Measurements from ENCODE around the gene CDCA4.

The CDCA4 gene

DNA sequence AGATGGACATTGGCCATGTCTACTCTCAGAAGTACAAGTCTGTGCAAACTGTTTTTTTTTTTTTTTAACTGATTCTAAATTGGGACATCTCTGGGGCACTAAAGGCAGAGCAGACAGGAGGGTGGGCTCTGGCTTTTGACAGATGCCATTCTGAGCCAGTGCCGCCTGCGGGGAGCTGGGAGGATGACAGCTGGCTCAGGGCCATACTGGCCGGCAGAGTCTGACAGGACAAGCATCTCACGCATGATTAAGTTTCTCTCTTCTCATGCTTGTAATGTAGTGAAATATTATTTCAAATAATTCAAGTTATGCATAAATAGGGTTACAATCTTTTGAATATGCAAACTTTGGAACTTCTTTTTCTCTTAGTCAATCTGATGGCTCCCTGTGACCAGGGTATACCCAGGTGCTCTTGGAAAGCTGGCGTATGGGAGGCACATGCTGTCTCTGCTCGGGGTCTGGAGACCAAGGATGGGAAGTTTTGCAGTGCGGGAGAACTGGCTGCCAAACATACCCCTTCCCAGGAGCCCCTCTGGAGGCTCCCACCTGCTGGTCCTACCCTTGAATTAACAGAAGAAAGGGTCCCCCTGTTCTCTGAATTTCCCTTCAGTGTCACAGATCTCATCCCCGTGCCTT is 7.6 kb downstream of the CDCA4 start:
- DNase-seq (ENCODE audit: low read depth), result no peak

DNA sequence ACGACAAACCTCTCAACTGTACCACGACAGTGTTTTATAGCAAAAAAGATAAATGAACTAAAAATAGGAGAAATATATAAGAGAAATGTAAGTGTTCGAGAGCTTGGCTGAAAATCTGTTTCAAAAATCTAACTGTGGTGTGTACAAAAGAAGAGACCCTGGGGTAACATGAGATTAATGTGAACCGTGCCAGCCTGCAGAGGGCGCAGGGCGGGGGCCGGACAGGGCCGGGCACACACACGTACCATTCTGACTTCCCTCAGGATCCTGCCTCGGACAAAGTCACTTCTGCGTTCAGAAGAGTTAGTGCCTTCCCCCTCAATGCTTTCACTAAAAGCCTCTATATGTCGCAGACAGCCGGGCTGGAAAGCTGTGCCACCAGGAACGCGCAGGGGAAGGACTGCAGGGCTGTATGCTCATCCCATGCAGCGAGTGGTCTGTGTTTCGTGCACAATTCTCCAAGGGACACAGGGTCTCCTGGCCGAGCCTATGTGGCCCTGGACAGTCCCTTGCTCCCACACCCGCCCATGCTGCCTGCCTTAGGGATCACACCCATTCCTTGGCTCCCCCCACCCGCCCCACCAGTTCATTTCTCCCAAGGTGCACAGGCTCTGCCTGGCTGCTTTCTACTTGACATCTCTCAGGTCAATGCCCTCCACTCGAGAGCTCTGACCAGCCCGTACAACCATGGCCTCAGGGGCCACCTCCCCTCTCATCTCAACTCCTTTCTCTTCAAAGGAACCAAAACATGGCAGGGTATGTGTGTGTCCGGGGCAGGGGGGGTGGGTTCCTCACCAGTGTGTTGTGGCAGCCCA is 8.5 kb downstream of the CDCA4 start:
- DNase-seq (ENCODE audit: low read depth), result no peak

GRCh38 chr14:105011312-105011990 is 9.4 kb downstream of the CDCA4 start:
- DNase-seq (ENCODE audit: low read depth), result no peak

DNA sequence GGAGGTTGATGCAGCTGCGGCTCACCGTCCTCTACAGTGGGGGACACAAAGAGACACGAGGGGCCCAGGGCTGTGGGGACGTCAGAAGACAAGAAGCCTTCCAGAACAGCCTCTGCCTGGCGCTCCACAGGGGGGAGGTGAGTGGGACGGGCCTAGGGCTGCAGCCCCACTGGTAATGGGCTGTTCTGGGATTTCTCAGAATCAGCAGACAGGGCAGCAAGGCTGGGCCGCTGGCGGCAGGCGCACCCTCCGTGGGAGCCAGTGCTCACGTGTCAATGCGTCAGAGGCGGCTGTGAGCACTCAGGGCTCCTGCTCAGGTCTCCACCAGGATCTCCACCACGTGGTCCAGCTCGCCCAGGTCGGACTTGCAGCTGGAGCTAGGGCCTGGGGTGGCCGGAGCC is 10.0 kb downstream of the CDCA4 start:
- DNase-seq (ENCODE audit: low read depth), result no peak

GRCh38 chr14:105010106-105010505 is 10.8 kb downstream of the CDCA4 start:
- no peak for DNase-seq (ENCODE audit: low read depth)

DNA sequence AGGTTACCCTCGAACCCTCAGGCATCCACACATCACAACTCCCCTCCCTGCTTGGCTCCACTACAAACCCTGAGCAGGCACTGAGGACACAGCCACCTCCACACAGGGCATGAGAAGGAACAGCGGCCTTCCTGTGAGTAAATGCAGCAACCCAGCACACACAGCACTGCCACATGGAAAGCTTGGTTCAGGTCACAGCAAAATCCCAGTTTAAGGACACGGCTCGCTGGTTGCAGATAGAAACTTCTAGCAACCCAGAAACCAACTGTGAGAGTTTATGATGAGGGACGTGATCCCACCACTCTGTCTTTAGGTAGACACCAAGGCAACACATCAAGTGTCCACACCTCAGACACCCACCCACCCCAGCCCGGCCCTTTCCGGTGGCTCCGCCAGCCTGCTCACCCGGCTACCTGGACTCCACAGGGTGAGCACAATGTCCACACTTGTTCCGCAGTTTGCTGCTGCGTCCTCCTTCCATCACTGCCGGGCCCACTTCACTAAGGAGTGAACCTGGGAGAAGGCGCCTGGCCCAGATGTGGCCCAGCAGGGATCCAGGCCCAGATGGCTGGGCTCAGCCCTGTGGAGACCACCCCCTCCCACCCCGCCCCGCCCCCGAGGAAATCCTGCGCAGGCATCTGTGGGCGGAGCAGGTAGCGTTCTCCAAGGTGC is 13.2 kb downstream of the CDCA4 start:
- no peak for DNase-seq (ENCODE audit: low read depth)

- DNase-seq (ENCODE audit: low read depth), result no peak
Observed at GRCh38 chr14:105006831-105007592, 13.9 kb downstream of the CDCA4 start.

DNA sequence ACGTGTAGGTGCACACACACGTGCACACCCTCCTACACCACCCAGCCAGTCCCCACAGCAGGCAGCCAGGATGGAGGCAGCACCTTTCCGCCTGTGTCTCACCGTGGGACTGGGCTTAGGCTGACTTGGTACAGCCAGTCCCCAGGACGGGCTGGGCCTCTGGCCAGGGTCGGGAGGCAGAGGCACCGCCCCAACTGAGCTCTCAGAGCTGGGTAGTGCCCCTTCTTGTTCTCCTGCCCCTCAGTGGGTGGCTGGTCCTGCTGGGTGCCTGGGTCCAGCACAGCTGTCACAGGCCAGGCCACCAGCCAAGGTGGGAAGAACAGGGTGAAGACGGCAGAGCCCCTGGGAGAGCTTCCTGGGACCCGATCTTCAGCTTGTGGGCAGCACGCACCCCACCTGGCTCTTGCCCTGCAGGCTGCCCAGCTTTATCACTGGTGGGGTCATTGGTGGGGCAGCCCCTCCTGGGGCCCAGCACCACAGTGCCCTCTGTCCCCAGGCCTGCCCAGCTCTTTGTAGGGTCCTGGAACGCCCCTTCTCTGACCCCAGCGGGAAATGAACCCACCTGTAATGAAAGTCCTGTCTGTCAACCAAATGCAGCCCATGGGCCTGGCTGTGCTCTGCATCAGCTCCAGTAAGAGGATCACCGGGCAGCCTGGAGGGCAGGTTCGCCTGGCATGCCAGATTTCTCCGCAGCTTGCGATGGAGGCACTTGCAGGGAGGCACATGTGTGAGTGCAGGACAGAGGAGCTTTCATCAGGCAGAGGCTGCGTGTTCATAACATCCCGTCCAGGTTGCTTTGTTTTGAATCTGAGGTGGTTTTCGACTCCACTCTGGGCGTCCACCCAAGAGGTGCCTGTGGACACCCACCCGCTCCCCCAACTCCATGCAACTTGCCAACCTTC is 14.7 kb downstream of the CDCA4 start:
- no peak for DNase-seq (ENCODE audit: low read depth)

DNA sequence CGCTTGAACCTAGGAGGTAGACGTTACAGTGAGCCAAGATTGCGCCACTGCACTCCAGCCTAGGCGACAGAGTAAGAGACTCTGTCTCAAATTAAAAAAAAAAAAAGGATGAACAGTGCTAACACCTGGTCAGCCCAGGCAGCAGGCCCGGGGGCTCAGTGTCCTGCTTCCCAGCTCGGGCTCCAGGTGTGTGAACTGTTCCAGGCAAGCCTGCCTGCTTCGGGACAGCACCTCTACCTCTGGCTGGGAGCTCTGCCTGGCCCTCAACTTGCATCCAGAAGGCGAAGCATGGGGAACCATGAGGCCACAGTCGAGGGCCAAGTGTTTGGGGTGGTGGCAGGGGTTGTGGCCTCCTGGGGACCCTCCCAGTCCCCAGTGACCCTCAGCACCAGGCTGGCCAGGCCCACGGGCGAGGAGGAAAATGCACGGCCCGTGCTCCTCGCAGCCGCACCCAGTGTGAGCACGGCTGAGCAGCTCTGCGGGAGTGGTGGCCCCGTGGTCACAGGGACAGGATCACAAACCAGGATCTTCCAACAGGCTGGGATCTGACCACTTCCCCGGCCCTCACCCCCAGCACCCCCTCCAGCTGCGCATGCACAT is 15.5 kb downstream of the CDCA4 start:
- DNase-seq (ENCODE audit: low read depth), result no peak

DNA sequence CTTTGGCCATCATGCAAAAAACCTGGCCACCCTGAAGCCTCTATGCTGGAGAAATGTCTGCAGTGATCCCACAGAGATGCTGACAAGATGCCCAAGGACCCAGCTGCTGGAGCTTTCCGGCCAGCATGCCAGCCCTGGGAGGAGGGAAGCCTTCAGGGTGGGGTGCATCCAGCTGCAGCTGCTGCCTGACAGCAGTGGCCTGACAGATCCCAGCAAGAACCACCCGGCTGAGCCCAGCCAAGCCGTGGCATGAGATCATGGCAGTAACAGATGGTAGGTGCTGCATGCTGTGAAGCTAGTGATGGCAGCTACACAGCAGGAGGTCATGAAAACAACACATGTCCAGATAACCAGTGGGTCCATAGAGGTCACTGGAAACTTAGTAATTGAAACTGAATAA is 21.5 kb downstream of the CDCA4 start:
- DNase-seq (ENCODE audit: low read depth), result no peak

- no peak for DNase-seq (ENCODE audit: low read depth)
Observed at GRCh38 chr14:104998801-104999200, 22.1 kb downstream of the CDCA4 start.

DNA sequence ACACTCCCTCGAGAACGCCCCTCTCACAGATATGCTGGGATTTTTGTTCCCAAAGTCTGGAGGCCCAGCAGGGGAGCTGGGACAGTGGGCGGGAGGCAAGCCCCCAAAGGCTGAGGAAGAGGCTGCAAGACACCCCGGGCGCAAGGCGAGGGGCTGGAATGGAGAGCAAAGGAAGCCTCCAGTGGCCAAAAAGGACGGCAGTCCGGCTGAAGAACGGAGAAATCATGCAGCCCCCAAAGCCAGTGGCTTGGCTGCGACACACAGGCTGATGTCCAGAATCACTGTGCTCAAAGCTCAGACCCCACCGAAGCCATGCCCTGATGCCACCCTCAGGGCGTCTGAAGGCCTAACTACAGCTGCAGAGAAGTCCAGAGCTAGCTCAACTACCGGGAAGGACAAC is 24.4 kb downstream of the CDCA4 start:
- DNase-seq (ENCODE audit: low read depth), result no peak

DNA sequence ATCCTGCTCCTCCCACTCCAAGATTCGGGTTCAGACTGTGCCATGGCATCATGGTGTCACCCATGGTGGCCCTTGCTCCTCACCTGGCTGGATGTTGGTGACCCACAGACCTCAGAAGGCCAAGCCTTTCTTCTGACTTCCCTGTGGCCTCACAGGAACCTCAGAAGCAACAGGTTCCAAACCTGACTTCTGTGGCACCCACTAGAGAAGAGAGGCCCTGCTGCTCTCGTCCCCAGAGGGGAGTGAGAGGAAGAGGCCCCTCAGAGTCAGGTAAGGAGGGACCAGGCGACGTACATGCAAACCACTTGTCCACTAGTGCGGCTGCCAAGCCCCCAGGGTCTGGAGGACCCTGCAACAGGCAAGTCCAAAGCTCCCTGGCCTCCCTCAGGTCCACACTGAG is 24.9 kb downstream of the CDCA4 start:
- DNase-seq (ENCODE audit: low read depth), result no peak

GRCh38 chr14:104994978-104995377 is 25.9 kb downstream of the CDCA4 start:
- no peak for DNase-seq (ENCODE audit: low read depth)

- DNase-seq (ENCODE audit: low read depth), result no peak
Observed at GRCh38 chr14:104993808-104994591, 26.9 kb downstream of the CDCA4 start.

DNA sequence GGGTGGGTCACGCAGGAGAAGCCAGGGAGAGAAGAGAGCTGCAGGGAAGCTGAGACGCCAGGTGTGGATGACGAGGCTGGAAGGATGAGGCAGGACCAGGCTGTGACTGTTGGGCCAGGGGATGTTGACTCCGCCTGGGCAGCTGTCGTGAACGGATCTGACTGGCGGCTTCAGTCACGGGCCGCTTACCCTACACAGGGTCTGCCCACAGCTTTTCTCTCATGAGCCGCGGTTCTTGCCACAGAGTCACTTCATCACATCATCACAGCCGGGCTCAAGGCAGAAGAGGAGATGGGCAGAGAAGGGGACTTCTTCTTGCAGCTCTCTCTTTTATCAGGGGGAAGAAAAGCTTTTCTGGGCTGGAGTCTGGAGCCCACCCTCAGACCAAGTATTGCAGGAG is 27.6 kb downstream of the CDCA4 start:
- no peak for DNase-seq (ENCODE audit: low read depth)

GRCh38 chr14:104992501-104992900 is 28.4 kb downstream of the CDCA4 start:
- no peak for DNase-seq (ENCODE audit: low read depth)

GRCh38 chr14:104991896-104992230 is 29.0 kb downstream of the CDCA4 start:
- no peak for DNase-seq (ENCODE audit: low read depth)

DNA sequence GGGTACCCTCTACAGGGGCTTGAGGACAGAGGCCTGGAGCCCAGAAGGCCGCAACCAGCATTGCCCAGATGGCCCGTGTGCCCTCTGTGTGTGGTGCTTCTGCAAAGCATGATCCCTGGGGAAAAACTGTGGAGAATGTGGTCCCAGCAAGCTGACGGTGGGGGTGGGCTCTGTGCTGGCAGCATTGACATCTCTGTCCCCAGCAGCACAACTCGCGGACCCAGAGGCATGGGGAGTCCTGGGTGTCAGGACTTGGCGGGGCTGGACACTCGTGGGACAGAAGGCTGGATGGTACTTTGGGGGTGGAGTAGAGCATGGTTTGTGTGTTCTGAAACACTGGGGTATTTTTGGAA is 31.0 kb downstream of the CDCA4 start:
- DNase-seq (ENCODE audit: low read depth), result no peak

Data from activated T-cell treated with anti-CD3 and anti-CD28 coated beads for 48 hours (primary cell).